ENCODE measurements around the gene ECE2. TPM values are rescaled to one million over a fixed set of nuclear protein-coding genes. Genes with fewer than 3 reads are reported as not detected.

ECE2 gene
- not detected for total RNA-seq
- long read RNA-seq, donor 1 = 0 reads
- long read RNA-seq, donor 2 = 0 reads

DNA sequence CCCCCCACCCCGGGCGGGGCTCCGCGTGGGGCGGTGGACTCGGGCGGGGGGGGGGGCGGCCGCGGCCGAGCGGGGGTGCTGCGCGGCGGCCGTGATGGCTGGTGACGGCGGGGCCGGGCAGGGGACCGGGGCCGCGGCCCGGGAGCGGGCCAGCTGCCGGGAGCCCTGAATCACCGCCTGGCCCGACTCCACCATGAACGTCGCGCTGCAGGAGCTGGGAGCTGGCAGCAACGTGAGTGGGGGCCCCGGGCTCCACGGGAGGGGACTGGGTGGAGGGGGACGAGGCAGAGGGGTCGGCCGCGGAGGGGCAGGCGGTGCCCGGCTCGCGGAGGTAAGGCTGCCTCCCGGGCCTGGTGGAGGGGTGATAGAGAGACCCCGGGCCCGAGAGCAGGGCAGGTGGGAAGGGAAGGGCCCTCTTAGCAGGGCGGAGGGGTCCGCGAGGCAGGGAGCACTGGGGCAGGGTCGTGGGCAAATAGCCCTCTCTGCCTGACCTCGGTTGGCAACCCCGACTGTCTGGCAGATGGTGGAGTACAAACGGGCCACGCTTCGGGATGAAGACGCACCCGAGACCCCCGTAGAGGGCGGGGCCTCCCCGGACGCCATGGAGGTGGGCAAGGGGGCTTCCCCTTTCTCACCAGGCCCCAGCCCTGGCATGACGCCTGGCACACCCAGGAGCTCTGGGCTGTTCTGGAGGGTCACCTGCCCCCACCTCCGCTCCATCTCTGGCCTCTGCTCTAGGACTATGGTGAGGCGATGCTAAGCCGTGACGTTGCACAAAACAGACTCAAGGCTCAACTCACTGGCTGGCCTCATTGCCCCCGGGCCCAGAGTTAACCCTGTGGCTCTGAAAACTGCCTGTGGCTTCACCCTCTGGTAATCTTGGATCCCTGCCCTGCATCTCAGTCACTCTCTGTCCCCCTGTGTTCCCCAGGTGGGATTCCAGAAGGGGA is at the start of gene ECE2:
ECE2 (plus strand) TSS at position 62 of the 950 bp plus-strand sequence; CDS start at position 194, 132 bp downstream.
- no peak for DNase-seq (ENCODE audit: low spot score)
- intact Hi-C loops (cut with DNase I) = no loop called here

GRCh38 chr3:184227481-184227935 is 48.3 kb upstream of the ECE2 start:
- intact Hi-C loops (cut with DNase I) = no loop called here
- no peak for DNase-seq (ENCODE audit: low spot score)

DNA sequence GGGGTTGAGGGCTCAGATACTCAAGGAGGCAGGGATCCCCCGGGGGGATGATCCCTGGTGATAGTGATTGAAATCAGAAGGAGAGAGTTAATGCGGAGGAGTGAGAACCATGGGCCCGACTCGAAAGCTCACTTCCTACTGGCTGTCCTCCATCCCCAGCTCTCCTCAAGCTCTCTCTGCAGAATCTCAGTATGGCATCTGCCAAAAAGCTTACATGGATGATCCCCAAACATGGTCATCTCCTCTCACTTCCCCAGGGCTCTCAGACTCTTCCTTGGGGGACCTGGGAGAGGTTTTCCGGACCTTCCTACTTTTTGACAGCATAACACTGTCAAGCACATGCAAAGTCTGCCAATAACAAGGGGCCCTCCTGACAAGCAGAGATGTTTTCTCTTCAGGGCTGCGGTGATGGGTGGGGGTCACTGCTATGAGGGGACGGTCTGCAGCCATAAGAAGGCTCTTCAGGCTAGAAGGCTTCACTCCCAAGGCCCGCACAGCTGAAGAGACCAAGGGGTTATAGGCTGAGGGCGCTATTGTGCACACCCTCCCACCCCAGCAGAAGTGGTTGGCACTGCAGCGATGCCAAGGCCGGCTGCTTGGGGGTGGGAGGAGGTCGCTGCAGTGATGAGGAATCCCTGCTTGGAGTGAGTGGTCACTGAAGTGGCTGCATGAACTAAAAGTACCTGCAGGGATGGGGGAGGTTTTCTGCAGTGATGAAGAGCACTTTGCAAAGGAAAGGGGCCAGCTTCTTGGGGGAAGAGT is 47.3 kb upstream of the ECE2 start:
- intact Hi-C loops (cut with DNase I) = no loop called here
- DNase-seq (ENCODE audit: low spot score) = no peak

GRCh38 chr3:184229394-184230080 is 46.3 kb upstream of the ECE2 start, which contains the start of gene VWA5B2:
Gene VWA5B2, plus strand, starts transcription at chr3:184229585. Its CDS starts 944 bp downstream, at chr3:184230529.
- intact Hi-C loops (cut with DNase I) = no loop called here

DNA sequence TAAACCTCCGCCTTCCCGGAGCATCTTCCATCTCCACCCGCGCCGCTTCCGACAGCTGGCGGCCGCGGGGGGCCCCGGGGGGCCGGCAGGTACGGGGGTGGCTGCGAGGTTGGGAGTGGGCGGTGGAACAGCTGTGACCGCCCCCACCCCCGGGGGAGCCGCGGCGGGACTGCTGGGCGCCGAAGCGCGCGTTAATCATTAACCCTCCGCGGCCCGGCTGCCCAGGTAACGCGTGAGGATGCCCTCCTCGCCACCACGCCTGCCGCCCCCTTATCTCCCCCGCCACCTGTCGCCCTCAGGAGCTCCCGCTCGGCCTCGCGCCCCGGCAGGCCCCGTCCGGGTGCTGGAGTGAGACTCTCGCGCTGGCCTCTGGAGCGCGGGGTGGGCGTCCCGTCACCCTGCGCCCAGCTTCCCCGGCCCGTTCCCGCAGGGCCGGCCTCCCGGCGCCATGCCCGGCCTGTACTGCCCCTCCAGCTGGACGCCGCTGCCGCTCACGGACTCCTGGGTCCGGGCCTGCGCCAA is 45.7 kb upstream of the ECE2 start:
- intact Hi-C loops (cut with DNase I) = no loop called here
- DNase-seq (ENCODE audit: low spot score) = no peak

More at GRCh38 chr3:184229394-184230080, 46.3 kb upstream of the ECE2 start, which contains the start of gene VWA5B2:
- DNase-seq (ENCODE audit: low spot score) = no peak

DNA sequence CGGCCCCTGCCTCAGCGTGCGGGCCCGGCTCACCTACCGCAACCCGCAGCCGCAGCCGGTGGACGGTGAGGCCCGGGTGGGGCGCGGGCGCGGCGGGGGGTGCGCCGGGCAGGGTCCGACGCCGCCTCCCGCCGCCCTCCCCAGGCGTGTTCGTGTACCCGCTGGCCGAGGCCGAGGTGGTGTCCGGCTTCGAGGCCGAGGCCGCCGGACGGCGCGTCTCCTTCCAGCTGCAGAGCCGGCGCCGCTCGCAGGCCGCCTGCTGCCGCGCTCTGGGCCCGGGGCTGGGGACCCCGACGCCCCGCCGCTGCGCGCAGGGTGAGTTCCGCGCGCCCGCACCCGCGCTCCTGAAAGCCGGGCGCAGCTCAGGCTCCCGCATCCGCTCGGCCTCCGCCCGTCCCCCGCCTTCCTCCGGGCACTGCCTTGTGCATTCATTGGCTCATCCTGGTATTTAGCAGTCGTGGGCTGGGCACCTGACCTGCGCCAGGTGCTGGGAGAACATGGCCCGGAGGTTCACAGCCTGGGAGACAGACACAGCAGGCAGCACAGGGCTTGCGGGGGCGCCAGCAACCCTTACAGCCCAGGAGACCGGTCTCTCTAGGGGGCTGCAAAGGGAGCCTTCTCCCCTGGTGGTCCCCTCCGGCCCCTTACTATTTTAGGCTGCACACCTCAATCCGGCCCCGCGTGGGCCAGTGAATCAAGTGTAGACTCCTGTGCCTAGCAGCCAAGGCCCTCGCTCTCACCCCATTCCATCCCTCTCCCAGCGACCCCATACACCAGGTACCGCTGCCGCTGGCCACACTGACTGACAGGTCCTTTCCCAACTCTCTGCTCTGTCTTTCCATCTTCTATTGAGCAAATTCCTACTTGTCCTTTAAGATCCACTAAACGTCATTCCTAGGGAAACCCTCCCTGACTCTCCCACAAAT is 45.0 kb upstream of the ECE2 start:
- DNase-seq (ENCODE audit: low spot score) = no peak
- intact Hi-C loops (cut with DNase I) = no loop called here

DNA sequence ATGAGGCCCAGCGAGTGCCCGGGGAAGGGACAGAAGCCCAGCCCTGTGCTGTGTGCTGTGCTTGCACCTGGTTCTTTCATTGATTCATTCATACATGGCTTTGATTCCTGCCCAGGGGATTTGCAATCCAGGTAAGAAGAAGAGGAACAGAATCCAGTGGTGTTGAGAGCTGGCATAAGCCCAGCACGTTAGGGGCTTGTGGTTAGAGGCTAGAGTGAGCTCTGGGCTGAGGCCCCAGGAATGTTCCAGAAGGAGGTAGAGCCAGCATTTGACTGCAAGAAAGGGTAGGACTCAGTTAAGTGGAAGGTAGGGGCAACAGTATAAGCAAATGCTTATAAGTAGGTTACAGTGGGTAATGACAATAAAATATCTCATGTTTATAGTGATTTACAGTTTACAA is 44.2 kb upstream of the ECE2 start:
- no peak for DNase-seq (ENCODE audit: low spot score)

DNA sequence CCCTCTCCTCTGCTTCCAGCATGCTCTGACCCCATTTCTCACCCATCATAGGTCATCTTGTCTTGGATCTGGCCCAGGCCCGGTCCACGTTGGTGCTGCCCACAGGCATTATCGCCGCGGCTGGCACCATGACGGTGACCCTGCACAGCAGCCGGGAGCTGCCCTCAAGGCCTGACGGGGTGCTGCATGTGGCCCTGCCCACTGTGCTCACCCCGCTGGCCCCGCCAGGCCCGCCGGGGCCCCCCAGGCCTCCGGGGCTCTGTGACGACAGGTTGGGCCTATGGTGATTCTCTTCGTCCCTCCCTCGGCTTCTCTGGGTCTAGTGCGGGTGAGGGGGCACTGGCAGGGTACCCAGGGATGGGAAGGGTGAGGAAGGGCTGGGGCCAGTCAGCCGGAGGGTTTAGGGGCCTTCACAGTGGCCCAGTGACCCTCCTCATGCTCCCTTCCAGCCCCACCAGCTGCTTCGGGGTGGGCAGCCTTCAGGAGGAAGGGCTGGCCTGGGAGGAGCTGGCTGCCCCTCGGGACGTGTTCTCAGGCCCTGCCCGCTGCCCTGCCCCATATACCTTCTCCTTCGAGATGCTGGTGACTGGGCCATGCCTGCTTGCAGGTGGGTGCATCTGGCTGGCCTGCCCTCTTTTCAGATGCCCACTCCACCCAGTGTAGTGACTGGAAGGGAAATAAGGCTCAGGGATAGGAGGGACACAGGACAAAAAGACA is 42.5 kb upstream of the ECE2 start:
- intact Hi-C loops (cut with DNase I) = no loop called here

More for the DNA sequence above, 44.2 kb upstream of the ECE2 start:
- intact Hi-C loops (cut with DNase I) = no loop called here

DNA sequence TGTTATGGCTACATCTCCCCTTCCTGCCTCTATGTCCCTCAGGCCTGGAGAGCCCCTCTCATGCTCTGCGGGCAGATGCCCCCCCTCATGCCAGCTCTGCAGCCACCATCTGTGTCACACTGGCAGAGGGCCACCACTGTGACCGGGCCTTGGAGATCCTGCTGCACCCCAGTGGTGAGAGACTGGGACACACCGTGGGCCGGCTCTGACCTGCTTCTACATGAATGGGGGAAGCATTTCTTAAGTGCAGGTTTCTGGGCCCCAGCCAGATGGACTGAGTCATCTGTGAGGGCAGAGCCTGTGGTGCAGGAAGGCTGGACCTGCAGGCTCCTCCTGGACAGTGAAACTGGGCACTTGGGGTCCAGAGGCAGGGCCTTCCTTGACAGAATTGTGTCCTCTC is 41.6 kb upstream of the ECE2 start:
- intact Hi-C loops (cut with DNase I) = no loop called here
- DNase-seq (ENCODE audit: low spot score) = no peak

More for the DNA sequence above, 42.5 kb upstream of the ECE2 start:
- no peak for DNase-seq (ENCODE audit: low spot score)

DNA sequence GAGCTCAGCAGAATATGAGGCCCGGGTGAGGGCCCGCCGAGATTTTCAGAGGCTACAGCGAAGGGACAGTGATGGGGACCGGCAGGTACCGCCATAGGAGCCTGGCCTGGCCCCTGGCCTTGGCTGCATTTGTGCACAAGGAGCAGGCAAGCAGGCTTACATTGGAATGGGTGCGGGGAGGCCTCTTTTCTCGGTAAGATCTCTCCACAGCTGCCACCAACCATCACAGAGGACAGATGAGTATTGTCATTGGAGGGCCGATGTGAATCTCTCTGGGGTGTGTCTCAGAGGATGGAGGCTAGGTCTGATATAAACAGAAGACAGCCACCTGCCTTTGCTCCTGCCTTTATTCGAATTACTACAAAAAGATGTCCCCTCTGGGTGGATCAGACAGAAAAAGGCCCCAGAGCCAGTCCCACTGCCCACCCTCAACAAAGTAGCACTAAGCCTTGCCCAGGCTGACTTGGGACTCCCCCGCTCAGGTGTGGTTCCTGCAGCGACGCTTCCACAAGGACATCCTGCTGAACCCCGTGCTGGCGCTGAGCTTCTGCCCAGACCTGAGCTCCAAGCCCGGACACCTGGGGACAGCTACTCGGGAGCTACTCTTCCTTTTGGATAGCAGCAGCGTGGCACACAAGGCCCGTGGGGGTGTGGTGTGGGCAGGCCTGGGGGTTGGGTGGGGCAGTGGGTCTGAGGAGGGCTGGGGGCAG is 41.0 kb upstream of the ECE2 start:
- no peak for DNase-seq (ENCODE audit: low spot score)
- intact Hi-C loops (cut with DNase I) = no loop called here

GRCh38 chr3:184235381-184236032 is 40.3 kb upstream of the ECE2 start:
- intact Hi-C loops (cut with DNase I) = no loop called here

GRCh38 chr3:184236033-184236410 is 39.8 kb upstream of the ECE2 start:
- DNase-seq (ENCODE audit: low spot score) = no peak
- intact Hi-C loops (cut with DNase I) = no loop called here

More at GRCh38 chr3:184235381-184236032, 40.3 kb upstream of the ECE2 start:
- no peak for DNase-seq (ENCODE audit: low spot score)

DNA sequence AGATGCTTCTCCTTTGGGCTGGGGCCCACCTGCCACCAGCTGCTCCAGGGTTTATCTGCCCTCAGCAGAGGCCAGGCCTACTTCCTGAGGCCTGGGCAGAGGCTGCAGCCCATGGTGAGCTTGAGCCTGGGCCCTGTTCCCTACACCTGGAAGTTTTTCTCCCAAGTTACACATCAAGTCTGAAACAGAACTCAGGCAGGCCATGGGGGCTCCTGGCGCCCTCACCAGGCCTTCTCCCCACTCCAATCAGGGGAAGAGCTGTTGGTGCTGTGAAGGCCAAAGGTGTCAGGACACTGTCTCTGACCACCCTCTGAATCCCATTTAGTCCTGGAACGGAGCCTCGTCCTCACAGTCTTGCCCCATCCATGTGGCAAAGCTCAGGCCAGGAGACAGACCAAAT is 39.2 kb upstream of the ECE2 start:
- intact Hi-C loops (cut with DNase I) = no loop called here
- DNase-seq (ENCODE audit: low spot score) = no peak

GRCh38 chr3:184237211-184237610 is 38.6 kb upstream of the ECE2 start:
- intact Hi-C loops (cut with DNase I) = no loop called here
- DNase-seq (ENCODE audit: low spot score) = no peak

DNA sequence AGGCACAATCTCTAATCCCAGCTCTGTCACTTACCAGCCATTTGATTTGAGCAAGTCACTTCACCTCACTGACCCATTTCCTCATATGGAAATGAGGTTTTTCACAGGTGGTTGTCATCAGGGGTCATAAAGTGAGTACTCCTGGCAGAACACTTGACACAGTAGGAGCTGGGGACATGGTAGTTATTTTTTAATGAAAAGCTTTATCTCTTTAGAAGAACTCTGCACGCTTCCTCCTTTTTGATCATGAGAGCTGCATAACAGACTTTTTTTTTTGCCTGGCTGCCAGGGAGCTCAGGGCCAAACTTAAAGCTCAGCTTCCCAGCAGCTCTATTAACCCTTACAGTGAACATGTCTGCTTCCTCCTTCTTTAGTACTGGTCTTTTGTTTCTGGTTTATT is 38.0 kb upstream of the ECE2 start:
- DNase-seq (ENCODE audit: low spot score) = no peak
- intact Hi-C loops (cut with DNase I) = no loop called here

DNA sequence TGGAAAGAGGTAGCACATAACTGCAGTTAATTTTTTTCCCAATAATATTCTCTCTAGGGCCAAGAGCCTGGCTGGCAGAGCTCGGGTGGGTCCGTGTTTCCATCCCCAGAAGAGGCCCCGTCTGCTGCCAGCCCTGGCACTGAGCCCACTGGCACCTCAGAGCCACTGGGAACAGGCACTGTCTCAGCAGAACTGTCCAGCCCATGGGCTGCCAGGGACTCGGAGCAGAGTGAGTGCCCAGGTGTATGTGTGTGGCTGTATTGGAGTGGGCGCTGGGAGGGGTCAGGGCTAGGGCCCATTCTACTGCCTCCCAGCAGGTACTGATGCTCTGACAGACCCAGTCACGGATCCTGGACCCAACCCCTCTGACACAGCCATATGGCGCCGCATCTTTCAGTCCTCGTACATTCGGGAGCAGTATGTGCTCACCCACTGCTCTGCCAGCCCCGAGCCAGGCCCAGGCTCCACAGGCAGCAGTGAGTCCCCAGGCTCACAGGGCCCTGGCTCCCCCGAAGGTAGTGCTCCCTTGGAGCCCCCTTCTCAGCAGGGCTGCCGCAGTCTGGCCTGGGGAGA is 37.5 kb upstream of the ECE2 start:
- no peak for DNase-seq (ENCODE audit: low spot score)
- intact Hi-C loops (cut with DNase I) = no loop called here
